Bronchial epithelial cell (primary cell): ENCODE measurements around the gene SRPX. TPM values are rescaled to one million over a fixed set of nuclear protein-coding genes. Genes with fewer than 3 reads are reported as not detected.

Source experiments
- DNase-seq: peaks from one replicate; pipeline ENCODE4 v3.0.0-alpha.2; 2010; ENCODE audit warnings: low read depth
- FAIRE-seq: peaks from 2 replicates; lab custom pipeline; 2011; peaks lifted over from hg19 to GRCh38; lab: Jason Lieb, UNC
- H3K27me3 ChIP-seq: 2 replicates; pipeline ENCODE4 v1.5.1; 2011; ENCODE audit warnings: low read length; ENCODE audit not compliant: control insufficient read depth, insufficient read depth
- H3K36me3 ChIP-seq: 2 replicates; pipeline ENCODE4 v1.5.1; 2011; ENCODE audit warnings: low read length; ENCODE audit not compliant: control insufficient read depth, insufficient read depth
- H3K4me3 ChIP-seq: 2 replicates; pipeline ENCODE4 v1.5.1; 2011; ENCODE audit warnings: mild to moderate bottlenecking, low read depth, low read length, control low read depth
- total RNA-seq: library from RNA; depleted of rRNA; stranded (reverse); fragments of >200 nt; gene quantifications from 2 replicates; pipeline ENCODE4 v1.2.1, GENCODE V29; 2014
- TF ChIP-seq, protein P1 (sequence below): IDR thresholded peaks from 2 replicates; pipeline ENCODE4 v1.5.1; 2011; ENCODE audit warnings: mild to moderate bottlenecking, moderate library complexity, low read length, control low read depth, inconsistent platforms; ENCODE audit not compliant: insufficient read depth, severe bottlenecking

Gene SRPX
- total RNA-seq, 1 donor from 2014 or later = 2.4 TPM

DNA sequence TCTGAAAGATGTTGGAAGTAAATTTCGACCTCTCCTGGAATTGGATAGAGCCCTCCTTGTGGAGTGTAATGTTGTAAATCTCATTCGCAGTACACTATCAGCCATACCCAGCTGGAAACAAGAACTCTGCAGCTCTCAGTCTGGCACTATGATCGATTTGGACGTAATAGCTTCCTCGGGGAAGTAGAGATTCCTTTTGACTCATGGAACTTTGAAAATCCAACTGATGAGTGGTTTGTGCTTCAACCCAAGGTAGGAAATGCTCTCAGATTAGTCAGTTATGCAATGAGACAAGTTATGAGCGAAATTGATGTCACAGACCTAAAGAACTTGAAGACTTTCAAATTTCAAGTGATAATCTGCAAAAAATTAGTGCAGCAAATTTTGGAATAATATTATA, 110.4 kb downstream of the SRPX start:
- TF ChIP-seq, protein P1, sequence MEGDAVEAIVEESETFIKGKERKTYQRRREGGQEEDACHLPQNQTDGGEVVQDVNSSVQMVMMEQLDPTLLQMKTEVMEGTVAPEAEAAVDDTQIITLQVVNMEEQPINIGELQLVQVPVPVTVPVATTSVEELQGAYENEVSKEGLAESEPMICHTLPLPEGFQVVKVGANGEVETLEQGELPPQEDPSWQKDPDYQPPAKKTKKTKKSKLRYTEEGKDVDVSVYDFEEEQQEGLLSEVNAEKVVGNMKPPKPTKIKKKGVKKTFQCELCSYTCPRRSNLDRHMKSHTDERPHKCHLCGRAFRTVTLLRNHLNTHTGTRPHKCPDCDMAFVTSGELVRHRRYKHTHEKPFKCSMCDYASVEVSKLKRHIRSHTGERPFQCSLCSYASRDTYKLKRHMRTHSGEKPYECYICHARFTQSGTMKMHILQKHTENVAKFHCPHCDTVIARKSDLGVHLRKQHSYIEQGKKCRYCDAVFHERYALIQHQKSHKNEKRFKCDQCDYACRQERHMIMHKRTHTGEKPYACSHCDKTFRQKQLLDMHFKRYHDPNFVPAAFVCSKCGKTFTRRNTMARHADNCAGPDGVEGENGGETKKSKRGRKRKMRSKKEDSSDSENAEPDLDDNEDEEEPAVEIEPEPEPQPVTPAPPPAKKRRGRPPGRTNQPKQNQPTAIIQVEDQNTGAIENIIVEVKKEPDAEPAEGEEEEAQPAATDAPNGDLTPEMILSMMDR = no peak
- FAIRE-seq (no peak), DNase-seq (no peak)
- Histone ChIP-seq H3K4me3 (no peak overlapping the region), H3K27me3 (no peaks in the 10 kb centered on the region), H3K36me3 (no peaks in the 10 kb centered on the region)

- FAIRE-seq (no peak), DNase-seq (no peak)
- Histone ChIP-seq H3K4me3 (no peak overlapping the region), H3K27me3 (no peaks in the 10 kb centered on the region), H3K36me3 (no peaks in the 10 kb centered on the region)
- TF ChIP-seq, protein P1 = no peak
Observed at GRCh38 chrX:38109042-38109898, 111.4 kb downstream of the SRPX start.

GRCh38 chrX:38108364-38108763, 112.3 kb downstream of the SRPX start:
- TF ChIP-seq, protein P1 = no peak
- Histone ChIP-seq H3K36me3 (no peaks in the 10 kb centered on the region), H3K4me3 (no peak overlapping the region), H3K27me3 (no peaks in the 10 kb centered on the region)
- no peak for DNase-seq
- no peak for FAIRE-seq

DNA sequence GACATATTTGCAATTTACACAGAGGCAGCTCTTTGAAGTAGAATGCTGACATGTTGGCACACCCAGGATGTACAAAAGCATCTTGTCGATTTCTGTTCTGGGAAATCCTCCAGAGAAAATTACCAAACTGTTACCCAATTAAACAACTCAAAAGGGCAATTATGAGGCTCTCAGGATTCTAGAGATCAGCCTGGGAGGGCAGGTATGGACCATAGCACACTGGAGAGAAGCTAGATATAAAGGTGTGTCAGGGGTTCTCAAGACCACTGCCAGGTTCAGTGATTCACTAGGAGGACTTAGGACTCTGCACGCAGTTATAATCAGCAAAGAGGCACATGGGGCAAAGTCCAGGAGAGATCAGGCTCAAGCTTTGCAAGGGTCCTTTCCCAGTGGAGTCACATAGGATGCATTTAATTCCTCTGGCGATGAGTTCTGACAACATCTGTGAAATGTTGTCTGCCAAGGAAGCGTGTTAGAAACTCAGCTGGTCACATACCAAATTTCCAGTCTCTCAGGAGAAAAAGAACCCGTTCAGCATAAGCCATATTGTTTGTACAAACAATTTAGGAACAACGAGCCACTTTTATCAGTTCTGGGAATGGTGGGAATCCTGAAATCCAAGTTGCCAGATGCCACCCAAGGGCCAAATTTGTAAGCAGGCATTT, 113.5 kb downstream of the SRPX start:
- no peak for FAIRE-seq
- Histone ChIP-seq H3K4me3 (no peak overlapping the region), H3K36me3 (no peaks in the 10 kb centered on the region), H3K27me3 (no peaks in the 10 kb centered on the region)
- TF ChIP-seq, protein P1 = no peak
- no peak for DNase-seq

DNA sequence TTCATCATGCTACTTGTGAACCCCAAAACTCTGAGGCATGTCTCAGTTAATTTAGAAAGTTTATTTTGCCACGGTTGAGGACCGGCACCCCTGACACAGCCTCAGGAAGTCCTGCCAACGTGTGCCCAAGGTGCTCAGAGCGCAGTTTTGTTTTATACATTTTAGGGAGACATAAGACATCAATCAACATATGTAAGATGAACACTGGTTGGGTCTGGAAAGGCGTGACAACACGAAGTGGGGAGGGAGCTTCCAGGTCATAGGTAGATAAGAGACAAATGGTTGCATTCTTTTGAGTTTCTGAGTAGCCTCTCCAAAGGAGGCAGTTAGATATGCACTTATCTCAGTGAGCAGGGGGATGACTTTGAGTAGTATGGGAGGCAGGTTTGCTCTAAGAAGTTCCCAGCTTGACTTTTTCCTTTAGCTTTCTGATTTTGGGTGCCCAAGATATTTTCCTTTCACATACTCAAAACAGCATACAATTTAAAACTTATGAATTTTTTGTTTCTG, 115.4 kb downstream of the SRPX start:
- no peak overlapping the region for H3K4me3 ChIP-seq
- TF ChIP-seq, protein P1 = no peak
- FAIRE-seq = no peak
- H3K27me3 ChIP-seq = no peaks in the 10 kb centered on the region
- no peak for DNase-seq
- no peaks in the 10 kb centered on the region for H3K36me3 ChIP-seq
